Peyer's patch (tissue), 4 donors: Measurements from ENCODE around the gene TMX1.

Experiments
- POLR2A ChIP-seq, 2 donors: fragments of 450-650 bp; IDR thresholded peaks; one replicate each; pipeline ENCODE4 v1.5.1; 2017; ENCODE audit warnings: antibody characterized with exemption in 2 of 2, mild to moderate bottlenecking in 2 of 2, moderate library complexity in 2 of 2
- TF ChIP-seq, protein P1 (sequence below), 6 experiments: fragments of 450-650 bp in 4 of 6; fragments of 200-600 bp in 2 of 6; sonication (generic) in 1 of 6; IDR thresholded peaks; one replicate each; pipeline ENCODE4 v1.5.1; 2017 to 2019; ENCODE audit warnings: antibody characterized with exemption in 6 of 6, mild to moderate bottlenecking in 3 of 6, moderate library complexity in 1 of 6

DNA sequence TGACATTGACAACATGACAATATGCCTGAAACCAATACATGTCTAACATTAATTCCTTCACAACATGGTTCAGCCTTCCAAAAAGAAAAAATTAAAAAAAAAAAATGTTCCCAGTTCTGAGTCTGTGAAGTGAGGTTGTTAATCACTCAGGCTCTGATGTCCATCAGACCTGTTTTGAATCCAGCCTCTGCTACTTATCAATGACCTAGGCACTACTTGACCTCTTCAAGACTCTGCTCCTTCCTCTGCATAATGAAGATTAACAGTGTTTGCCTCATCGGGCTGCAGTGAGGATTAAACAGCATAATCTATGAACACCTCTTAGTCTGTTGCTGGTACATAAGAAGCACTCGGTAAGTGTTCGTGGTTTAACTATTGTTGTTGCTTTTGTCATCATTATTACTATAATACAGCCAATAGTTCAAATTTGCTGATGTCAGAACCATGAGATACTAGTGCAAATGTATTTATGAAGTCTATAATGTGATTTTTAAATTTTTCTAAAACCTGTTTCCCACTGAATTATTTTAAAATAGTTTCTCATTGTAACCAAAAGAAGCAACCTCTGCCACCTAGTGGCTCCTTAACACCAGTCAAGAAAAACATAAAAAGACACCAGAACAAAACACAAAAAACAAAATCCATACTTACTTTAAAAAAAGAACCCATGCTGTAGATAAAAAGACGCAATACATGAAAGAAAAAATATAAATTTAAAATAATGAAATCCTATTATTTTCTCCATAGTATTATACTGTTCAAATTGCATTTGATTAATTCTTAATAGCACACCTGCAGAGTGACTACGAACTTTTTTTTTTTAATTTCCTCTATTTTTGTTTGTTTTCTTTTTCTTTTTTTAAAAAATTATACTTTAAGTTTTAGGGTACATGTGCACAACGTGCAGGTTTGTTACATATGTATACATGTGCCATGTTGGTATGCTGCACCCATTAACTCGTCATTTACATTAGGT is 20.3 kb upstream of the TMX1 start:
- TF ChIP-seq, protein P1, sequence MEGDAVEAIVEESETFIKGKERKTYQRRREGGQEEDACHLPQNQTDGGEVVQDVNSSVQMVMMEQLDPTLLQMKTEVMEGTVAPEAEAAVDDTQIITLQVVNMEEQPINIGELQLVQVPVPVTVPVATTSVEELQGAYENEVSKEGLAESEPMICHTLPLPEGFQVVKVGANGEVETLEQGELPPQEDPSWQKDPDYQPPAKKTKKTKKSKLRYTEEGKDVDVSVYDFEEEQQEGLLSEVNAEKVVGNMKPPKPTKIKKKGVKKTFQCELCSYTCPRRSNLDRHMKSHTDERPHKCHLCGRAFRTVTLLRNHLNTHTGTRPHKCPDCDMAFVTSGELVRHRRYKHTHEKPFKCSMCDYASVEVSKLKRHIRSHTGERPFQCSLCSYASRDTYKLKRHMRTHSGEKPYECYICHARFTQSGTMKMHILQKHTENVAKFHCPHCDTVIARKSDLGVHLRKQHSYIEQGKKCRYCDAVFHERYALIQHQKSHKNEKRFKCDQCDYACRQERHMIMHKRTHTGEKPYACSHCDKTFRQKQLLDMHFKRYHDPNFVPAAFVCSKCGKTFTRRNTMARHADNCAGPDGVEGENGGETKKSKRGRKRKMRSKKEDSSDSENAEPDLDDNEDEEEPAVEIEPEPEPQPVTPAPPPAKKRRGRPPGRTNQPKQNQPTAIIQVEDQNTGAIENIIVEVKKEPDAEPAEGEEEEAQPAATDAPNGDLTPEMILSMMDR (IDR thresholded peaks at IDR 0.05) = peak in 5 of 6 experiments; percentile 19 to 50 (median 41)
- TF ChIP-seq POLR2A (IDR thresholded peaks at IDR 0.05) = no peak
